HEK293T (cell line): ENCODE measurements around the gene NPLOC4.

Source experiments
- FOXM1 ChIP-seq: fragments of 450-650 bp; IDR thresholded peaks from 2 replicates; pipeline ENCODE4 v1.6.1; 2017; ENCODE audit warnings: mild to moderate bottlenecking, borderline replicate concordance
- NFRKB ChIP-seq: fragments of 450-650 bp; IDR thresholded peaks from 2 replicates; pipeline ENCODE4 v1.6.1; 2016; ENCODE audit warnings: mild to moderate bottlenecking, moderate library complexity
- PKNOX1 ChIP-seq: fragments of 450-650 bp; IDR thresholded peaks from 2 replicates; pipeline ENCODE4 v1.6.1; 2016
- SP1 ChIP-seq: fragments of 450-650 bp; IDR thresholded peaks from 2 replicates; pipeline ENCODE4 v1.6.1; 2017
- SUZ12 ChIP-seq: fragments of 450-650 bp; IDR thresholded peaks from 2 replicates; pipeline ENCODE4 v1.6.1; 2016; ENCODE audit warnings: mild to moderate bottlenecking

GRCh38 chr17:81556175-81556691 is 80.7 kb downstream of the NPLOC4 start:
- no peak for TF ChIP-seq PKNOX1
- TF ChIP-seq FOXM1 = no peak
- TF ChIP-seq SUZ12 = no peak
- TF ChIP-seq NFRKB = no peak
- no peak for TF ChIP-seq SP1
